ENCODE results near the gene EPB41L1.

EPB41L1 gene

DNA sequence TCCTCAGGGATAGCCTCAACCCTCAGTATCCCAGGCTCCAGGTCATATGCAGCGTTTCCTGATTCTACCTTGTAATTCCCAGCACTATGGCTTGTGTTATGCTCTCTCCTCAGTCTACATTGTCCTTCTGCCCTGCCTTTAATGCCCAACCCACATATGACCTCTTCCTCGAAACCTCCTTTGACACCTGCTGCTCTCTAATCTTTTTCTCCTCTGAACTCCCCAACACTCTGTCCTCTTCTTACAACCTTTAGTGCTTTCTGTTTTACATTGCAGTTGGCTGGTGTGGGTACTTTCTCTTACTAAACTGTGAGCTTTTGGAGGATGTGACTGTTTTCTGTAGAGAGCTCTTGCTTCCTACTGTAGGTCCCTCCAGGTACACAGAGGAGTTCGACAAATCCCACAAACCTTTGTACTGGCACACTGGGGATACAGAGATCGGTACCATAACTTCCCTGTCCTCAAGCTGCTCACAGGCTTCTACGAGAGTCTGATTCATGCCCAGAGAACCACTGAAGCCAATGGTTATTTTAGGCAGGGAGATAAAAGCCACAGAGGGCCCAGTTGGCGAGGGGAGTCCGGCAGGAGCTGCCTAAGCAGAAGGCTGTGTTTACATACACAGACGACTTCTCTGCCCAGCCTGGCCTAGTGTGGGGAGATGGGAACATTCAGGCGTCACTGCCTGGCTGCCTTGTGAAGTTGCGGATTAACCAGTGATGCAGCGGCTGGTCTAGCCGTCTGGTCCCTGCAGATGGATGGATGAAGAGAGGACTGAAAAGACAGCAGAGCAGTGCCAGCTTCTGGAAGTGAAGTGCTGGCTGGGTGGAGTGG, 8.4 kb upstream of the EPB41L1 start:
- H3K9me3 ChIP-seq (ENCODE audit: control insufficient read depth, insufficient read depth, low read depth, low read length): no peaks in the 10 kb centered on the region
- no peaks in the 10 kb centered on the region for H3K36me3 ChIP-seq (ENCODE audit: control insufficient read depth, insufficient read depth, low read length)
- peaks cover 3% of the 10 kb centered on the region; the same call in 1 of the 2 replicates for H3K4me1 ChIP-seq (ENCODE audit: control insufficient read depth, insufficient read depth, low read length)
- H3K27me3 ChIP-seq (ENCODE audit: control insufficient read depth, insufficient read depth, low read length): no peaks in the 10 kb centered on the region
- H3K27ac ChIP-seq (ENCODE audit: low read depth, low read length): no peak overlapping the region
- no peak overlapping the region for H3K4me3 ChIP-seq (ENCODE audit: low read depth, low read length)
- H3K9ac ChIP-seq (ENCODE audit: low read length): no peak overlapping the region

DNA sequence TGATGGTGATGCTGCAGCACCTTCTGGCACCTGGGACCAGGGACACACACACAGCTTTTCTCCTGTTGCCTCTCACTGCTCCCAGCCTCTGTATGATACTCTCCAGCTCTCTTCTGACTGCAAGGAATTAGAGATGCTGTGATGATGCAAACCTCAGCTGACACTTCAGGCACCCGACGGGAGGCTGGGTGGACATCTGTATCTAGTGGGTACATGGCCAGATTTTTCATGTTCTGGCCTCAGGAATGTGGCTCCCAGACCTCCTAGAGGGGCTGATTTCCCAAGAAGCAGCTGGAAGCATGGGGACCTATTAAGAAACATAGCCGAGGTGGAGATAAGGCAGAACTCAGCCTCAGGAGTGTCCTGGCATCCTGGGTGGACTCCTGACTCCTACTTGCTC, 6.8 kb upstream of the EPB41L1 start:
- Histone ChIP-seq H3K4me3 (ENCODE audit: low read depth, low read length) (no peak overlapping the region), H3K36me3 (ENCODE audit: control insufficient read depth, insufficient read depth, low read length) (no peaks in the 10 kb centered on the region), H3K9me3 (ENCODE audit: control insufficient read depth, insufficient read depth, low read depth, low read length) (no peaks in the 10 kb centered on the region), H3K27ac (ENCODE audit: low read depth, low read length) (no peak overlapping the region), H3K4me1 (ENCODE audit: control insufficient read depth, insufficient read depth, low read length) (peaks cover 5% of the 10 kb centered on the region; the same call in 1 of the 2 replicates), H3K9ac (ENCODE audit: low read length) (no peak overlapping the region), H3K27me3 (ENCODE audit: control insufficient read depth, insufficient read depth, low read length) (no peaks in the 10 kb centered on the region; the same call in 1 of the 2 replicates)

DNA sequence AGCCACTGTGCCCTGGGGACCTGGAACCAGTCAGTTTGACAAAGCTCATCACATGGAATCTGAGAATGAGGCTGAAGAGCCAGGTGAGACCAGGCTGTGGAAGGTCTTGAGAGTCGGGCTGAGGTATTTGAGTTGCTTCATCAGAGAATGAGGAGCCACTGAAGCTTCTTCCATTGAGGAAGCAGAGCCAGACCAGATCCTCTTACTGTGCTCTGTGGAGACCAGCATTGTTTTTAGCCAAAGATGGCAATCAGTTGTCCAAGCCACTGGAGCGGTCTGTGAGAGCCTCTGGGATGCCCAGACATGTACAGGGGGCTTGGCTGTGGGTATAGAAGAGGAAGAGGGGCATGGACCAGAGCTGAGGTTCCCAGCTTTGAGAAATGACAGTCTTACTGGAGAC, 6.1 kb upstream of the EPB41L1 start:
- no peak overlapping the region for H3K27ac ChIP-seq (ENCODE audit: low read depth, low read length)
- H3K27me3 ChIP-seq (ENCODE audit: control insufficient read depth, insufficient read depth, low read length): peaks cover 6% of the 10 kb centered on the region; the same call in 1 of the 2 replicates
- no peak overlapping the region for H3K4me3 ChIP-seq (ENCODE audit: low read depth, low read length)
- H3K36me3 ChIP-seq (ENCODE audit: control insufficient read depth, insufficient read depth, low read length): no peaks in the 10 kb centered on the region
- H3K9me3 ChIP-seq (ENCODE audit: control insufficient read depth, insufficient read depth, low read depth, low read length): no peaks in the 10 kb centered on the region
- H3K9ac ChIP-seq (ENCODE audit: low read length): no peak overlapping the region
- peaks cover 8% of the 10 kb centered on the region; the same call in 1 of the 2 replicates for H3K4me1 ChIP-seq (ENCODE audit: control insufficient read depth, insufficient read depth, low read length)

DNA sequence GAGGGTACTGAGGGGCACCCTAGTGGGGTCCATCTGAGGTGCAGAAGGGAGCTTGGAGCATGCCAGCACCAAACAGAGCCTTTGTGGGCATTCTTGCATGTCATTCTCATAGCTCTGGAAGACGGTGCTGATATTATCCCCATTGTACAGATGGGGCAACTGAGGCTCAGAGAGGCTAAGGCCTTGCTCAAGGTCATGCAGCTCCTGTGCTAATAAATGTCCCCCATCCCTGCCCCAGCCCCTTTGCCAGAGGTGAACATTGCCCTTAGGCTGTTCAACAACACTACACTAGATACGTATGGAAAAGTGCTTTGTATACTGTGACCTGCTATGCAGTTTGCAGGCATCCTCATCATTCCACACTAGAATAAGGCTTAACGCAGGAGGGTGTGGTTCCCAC, 5.5 kb upstream of the EPB41L1 start:
- Histone ChIP-seq H3K4me1 (ENCODE audit: control insufficient read depth, insufficient read depth, low read length) (peaks cover 14% of the 10 kb centered on the region), H3K9ac (ENCODE audit: low read length) (no peak overlapping the region), H3K9me3 (ENCODE audit: control insufficient read depth, insufficient read depth, low read depth, low read length) (no peaks in the 10 kb centered on the region), H3K4me3 (ENCODE audit: low read depth, low read length) (no peak overlapping the region), H3K36me3 (ENCODE audit: control insufficient read depth, insufficient read depth, low read length) (no peaks in the 10 kb centered on the region), H3K27me3 (ENCODE audit: control insufficient read depth, insufficient read depth, low read length) (peaks cover 8% of the 10 kb centered on the region; the same call in 1 of the 2 replicates), H3K27ac (ENCODE audit: low read depth, low read length) (no peak overlapping the region)

- H3K27me3 ChIP-seq (ENCODE audit: control insufficient read depth, insufficient read depth, low read length): peaks cover 8% of the 10 kb centered on the region; the same call in 1 of the 2 replicates
These were observed 5.1 kb upstream of the EPB41L1 start for GRCh38 chr20:36149469-36149868.

DNA sequence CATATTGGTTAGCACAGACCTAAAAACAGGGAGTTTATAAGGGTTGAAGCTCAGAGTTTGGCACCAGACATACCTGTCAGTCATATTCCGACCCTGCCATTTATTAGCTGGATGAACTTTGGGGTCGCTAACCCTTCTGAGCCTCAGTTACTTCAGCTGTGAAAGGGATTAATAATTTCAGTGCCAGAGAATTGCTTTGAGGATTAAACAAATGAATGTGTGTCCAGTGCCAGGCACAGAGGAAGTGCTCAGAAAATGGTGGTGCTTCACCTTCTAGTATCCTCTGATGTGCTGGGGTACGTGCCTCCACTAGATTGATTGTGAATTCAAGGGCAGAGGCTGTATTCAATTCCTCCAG, 4.1 kb upstream of the EPB41L1 start:
- Histone ChIP-seq H3K9ac (ENCODE audit: low read length) (no peak overlapping the region), H3K36me3 (ENCODE audit: control insufficient read depth, insufficient read depth, low read length) (no peaks in the 10 kb centered on the region), H3K4me1 (ENCODE audit: control insufficient read depth, insufficient read depth, low read length) (peaks cover 20% of the 10 kb centered on the region), H3K4me3 (ENCODE audit: low read depth, low read length) (no peak overlapping the region), H3K27me3 (ENCODE audit: control insufficient read depth, insufficient read depth, low read length) (peaks cover 12% of the 10 kb centered on the region), H3K9me3 (ENCODE audit: control insufficient read depth, insufficient read depth, low read depth, low read length) (no peaks in the 10 kb centered on the region), H3K27ac (ENCODE audit: low read depth, low read length) (no peak overlapping the region)

More at GRCh38 chr20:36149469-36149868, 5.1 kb upstream of the EPB41L1 start:
- Histone ChIP-seq H3K9me3 (ENCODE audit: control insufficient read depth, insufficient read depth, low read depth, low read length) (no peaks in the 10 kb centered on the region), H3K36me3 (ENCODE audit: control insufficient read depth, insufficient read depth, low read length) (no peaks in the 10 kb centered on the region), H3K4me3 (ENCODE audit: low read depth, low read length) (no peak overlapping the region), H3K27ac (ENCODE audit: low read depth, low read length) (no peak overlapping the region), H3K9ac (ENCODE audit: low read length) (no peak overlapping the region), H3K4me1 (ENCODE audit: control insufficient read depth, insufficient read depth, low read length) (peaks cover 15% of the 10 kb centered on the region)

- no peak overlapping the region for H3K4me3 ChIP-seq (ENCODE audit: low read depth, low read length)
- H3K27ac ChIP-seq (ENCODE audit: low read depth, low read length): no peak overlapping the region
- H3K4me1 ChIP-seq (ENCODE audit: control insufficient read depth, insufficient read depth, low read length): peaks cover 21% of the 10 kb centered on the region
- H3K9me3 ChIP-seq (ENCODE audit: control insufficient read depth, insufficient read depth, low read depth, low read length): no peaks in the 10 kb centered on the region
- no peak overlapping the region for H3K9ac ChIP-seq (ENCODE audit: low read length)
- H3K36me3 ChIP-seq (ENCODE audit: control insufficient read depth, insufficient read depth, low read length): no peaks in the 10 kb centered on the region
- H3K27me3 ChIP-seq (ENCODE audit: control insufficient read depth, insufficient read depth, low read length): peaks cover 17% of the 10 kb centered on the region
These were observed 3.5 kb upstream of the EPB41L1 start for GRCh38 chr20:36150847-36151539.

GRCh38 chr20:36152261-36152660, 2.3 kb upstream of the EPB41L1 start:
- Histone ChIP-seq H3K27ac (ENCODE audit: low read depth, low read length) (no peak overlapping the region), H3K4me1 (ENCODE audit: control insufficient read depth, insufficient read depth, low read length) (peaks cover 21% of the 10 kb centered on the region), H3K9ac (ENCODE audit: low read length) (no peak overlapping the region)

GRCh38 chr20:36153204-36153603, 1.3 kb upstream of the EPB41L1 start:
- Histone ChIP-seq H3K27me3 (ENCODE audit: control insufficient read depth, insufficient read depth, low read length) (peaks cover 20% of the 10 kb centered on the region), H3K4me3 (ENCODE audit: low read depth, low read length) (no peak overlapping the region), H3K36me3 (ENCODE audit: control insufficient read depth, insufficient read depth, low read length) (no peaks in the 10 kb centered on the region), H3K9ac (ENCODE audit: low read length) (no peak overlapping the region), H3K9me3 (ENCODE audit: control insufficient read depth, insufficient read depth, low read depth, low read length) (no peaks in the 10 kb centered on the region), H3K27ac (ENCODE audit: low read depth, low read length) (no peak overlapping the region), H3K4me1 (ENCODE audit: control insufficient read depth, insufficient read depth, low read length) (peaks cover 21% of the 10 kb centered on the region)

More at GRCh38 chr20:36152261-36152660, 2.3 kb upstream of the EPB41L1 start:
- Histone ChIP-seq H3K9me3 (ENCODE audit: control insufficient read depth, insufficient read depth, low read depth, low read length) (no peaks in the 10 kb centered on the region), H3K4me3 (ENCODE audit: low read depth, low read length) (no peak overlapping the region), H3K36me3 (ENCODE audit: control insufficient read depth, insufficient read depth, low read length) (no peaks in the 10 kb centered on the region), H3K27me3 (ENCODE audit: control insufficient read depth, insufficient read depth, low read length) (peaks cover 20% of the 10 kb centered on the region)

GRCh38 chr20:36153736-36154699, 522 bp upstream of the EPB41L1 start:
- H3K4me3 ChIP-seq (ENCODE audit: low read depth, low read length): peak overlapping the region; percentile 90
- H3K4me1 ChIP-seq (ENCODE audit: control insufficient read depth, insufficient read depth, low read length): peaks cover 21% of the 10 kb centered on the region
- no peak overlapping the region for H3K27ac ChIP-seq (ENCODE audit: low read depth, low read length)
- no peaks in the 10 kb centered on the region for H3K9me3 ChIP-seq (ENCODE audit: control insufficient read depth, insufficient read depth, low read depth, low read length)
- no peaks in the 10 kb centered on the region for H3K36me3 ChIP-seq (ENCODE audit: control insufficient read depth, insufficient read depth, low read length)
- H3K27me3 ChIP-seq (ENCODE audit: control insufficient read depth, insufficient read depth, low read length): peaks cover 20% of the 10 kb centered on the region
- H3K9ac ChIP-seq (ENCODE audit: low read length): peak overlapping the region; percentile 23
